Lower leg skin (tissue), 3 donors: ENCODE data around the gene F3.

Source experiments
- POLR2A ChIP-seq, 2 donors: fragments of 450-650 bp; IDR thresholded peaks; one replicate each; pipeline ENCODE4 v1.6.1; 2016 to 2017; ENCODE audit warnings: antibody characterized with exemption in 2 of 2, mild to moderate bottlenecking in 1 of 2, moderate library complexity in 1 of 2
- TF ChIP-seq, protein P1 (sequence below), 3 donors: fragments of 450-650 bp; IDR thresholded peaks; one replicate each; pipeline ENCODE4 v1.5.1; 2016; ENCODE audit warnings: antibody characterized with exemption in 3 of 3, mild to moderate bottlenecking in 3 of 3, moderate library complexity in 2 of 3

DNA sequence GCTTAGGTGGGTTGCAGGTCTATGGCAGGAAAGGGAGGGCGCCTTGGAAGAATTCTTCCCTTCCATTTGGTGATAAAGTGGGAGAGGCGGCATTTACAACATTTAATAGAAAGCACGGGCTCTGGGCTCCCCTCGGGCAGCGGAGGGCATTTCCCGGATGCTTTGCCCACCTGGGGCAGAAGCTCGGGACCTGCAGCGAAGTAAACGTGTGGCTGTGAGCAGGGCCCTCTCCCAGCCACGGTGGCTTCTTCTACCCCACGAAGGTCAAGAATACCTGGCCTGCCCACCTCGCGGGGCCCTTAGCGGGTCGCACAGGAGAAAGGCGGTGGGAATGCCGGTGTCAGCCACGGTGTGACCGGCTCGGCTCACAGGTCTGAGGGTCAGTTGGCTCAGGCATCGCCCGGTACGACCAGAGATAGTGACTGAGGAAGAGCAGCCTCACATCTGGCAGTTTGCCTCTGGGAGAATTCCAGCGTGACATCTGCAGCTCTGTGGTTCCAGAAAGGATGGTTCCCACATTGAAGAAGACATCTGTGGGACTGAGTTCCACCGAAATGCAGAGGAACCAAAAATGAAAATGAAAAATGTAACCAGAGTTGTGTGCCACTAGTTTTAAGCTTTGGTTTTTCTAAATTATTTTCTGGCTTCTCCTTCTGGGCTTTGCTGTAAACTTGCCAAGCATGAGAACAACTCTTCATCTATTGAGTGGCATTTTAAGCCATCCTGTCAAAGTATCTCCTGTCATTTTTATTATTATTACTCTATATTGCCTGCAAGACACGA lies 720 bp upstream of the F3 start:
- TF ChIP-seq, protein P1, sequence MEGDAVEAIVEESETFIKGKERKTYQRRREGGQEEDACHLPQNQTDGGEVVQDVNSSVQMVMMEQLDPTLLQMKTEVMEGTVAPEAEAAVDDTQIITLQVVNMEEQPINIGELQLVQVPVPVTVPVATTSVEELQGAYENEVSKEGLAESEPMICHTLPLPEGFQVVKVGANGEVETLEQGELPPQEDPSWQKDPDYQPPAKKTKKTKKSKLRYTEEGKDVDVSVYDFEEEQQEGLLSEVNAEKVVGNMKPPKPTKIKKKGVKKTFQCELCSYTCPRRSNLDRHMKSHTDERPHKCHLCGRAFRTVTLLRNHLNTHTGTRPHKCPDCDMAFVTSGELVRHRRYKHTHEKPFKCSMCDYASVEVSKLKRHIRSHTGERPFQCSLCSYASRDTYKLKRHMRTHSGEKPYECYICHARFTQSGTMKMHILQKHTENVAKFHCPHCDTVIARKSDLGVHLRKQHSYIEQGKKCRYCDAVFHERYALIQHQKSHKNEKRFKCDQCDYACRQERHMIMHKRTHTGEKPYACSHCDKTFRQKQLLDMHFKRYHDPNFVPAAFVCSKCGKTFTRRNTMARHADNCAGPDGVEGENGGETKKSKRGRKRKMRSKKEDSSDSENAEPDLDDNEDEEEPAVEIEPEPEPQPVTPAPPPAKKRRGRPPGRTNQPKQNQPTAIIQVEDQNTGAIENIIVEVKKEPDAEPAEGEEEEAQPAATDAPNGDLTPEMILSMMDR (IDR thresholded peaks at IDR 0.05): no peak
- no peak for TF ChIP-seq POLR2A (IDR thresholded peaks at IDR 0.05)
